CD4-positive, alpha-beta T cell (primary cell): ENCODE data around the gene LHX4. TPM values are rescaled to one million over a fixed set of nuclear protein-coding genes. Genes with fewer than 3 reads are reported as not detected.

ENCODE experiments used
- ATAC-seq: fragments of 200-7000 bp; cut with Tn5 transposase; one replicate; pipeline ENCODE4 v1.10.0; 2022; ENCODE audit warnings: mild to moderate bottlenecking; ENCODE audit not compliant: poor library complexity
- CTCF ChIA-PET: fragments of 350-600 bp; sonication (Branson Sonifier 250); formaldehyde crosslinking; loops from one replicate; lab custom pipeline; 2021; ENCODE audit warnings: antibody characterized with exemption, inconsistent platforms; lab: Charles Lee
- POLR2A ChIA-PET: fragments of 350-600 bp; sonication (Branson Sonifier 250); formaldehyde crosslinking; loops from one replicate; lab custom pipeline; 2021; ENCODE audit warnings: antibody characterized with exemption, inconsistent platforms; lab: Charles Lee
- DNase-seq, 14 experiments: peaks; one replicate each; pipeline ENCODE4 v3.0.0-alpha.2; 2013 to 2020; ENCODE audit warnings: mixed read lengths in 2 of 14
- H3K27ac ChIP-seq, 2 donors: one replicate each; pipeline versions ENCODE4 v1.5.1 to v1.7.0; 2013; ENCODE audit warnings: low read length in 2 of 2, low read depth in 1 of 2, mild to moderate bottlenecking in 1 of 2
- H3K27me3 ChIP-seq, 2 experiments: 1 replicate in 1 of 2; 2 replicates in 1 of 2; pipeline versions ENCODE4 v1.6.1 to v1.7.0; 2013; ENCODE audit warnings: low read length in 2 of 2, control low read depth in 1 of 2, mild to moderate bottlenecking in 1 of 2, moderate library complexity in 1 of 2; ENCODE audit not compliant: insufficient read depth in 2 of 2, control insufficient read depth in 1 of 2
- H3K36me3 ChIP-seq: one replicate; pipeline ENCODE4 v1.6.1; 2013; ENCODE audit warnings: low read length, control low read depth; ENCODE audit not compliant: insufficient read depth
- H3K4me1 ChIP-seq: one replicate; pipeline ENCODE4 v1.6.1; 2013; ENCODE audit warnings: low read length, control low read depth; ENCODE audit not compliant: insufficient read depth
- H3K4me3 ChIP-seq: one replicate; pipeline ENCODE4 v1.5.1; 2013; ENCODE audit warnings: mild to moderate bottlenecking, low read length, moderate library complexity
- H3K9me3 ChIP-seq, 2 experiments: 1 replicate in 1 of 2; 2 replicates in 1 of 2; pipeline versions ENCODE4 v1.6.1 to v1.7.0; 2013; ENCODE audit warnings: low read length in 2 of 2, mild to moderate bottlenecking in 2 of 2, control low read depth in 1 of 2, moderate library complexity in 1 of 2; ENCODE audit not compliant: control insufficient read depth in 1 of 2, insufficient read depth in 1 of 2
- H3K27ac Mint-ChIP-seq: one replicate; pipeline ENCODE4 v1.8.0; 2020; ENCODE audit warnings: mixed read lengths
- H3K27me3 Mint-ChIP-seq: one replicate; pipeline ENCODE4 v1.8.0; 2021; ENCODE audit warnings: mixed read lengths
- H3K36me3 Mint-ChIP-seq: one replicate; pipeline ENCODE4 v1.8.0; 2021; ENCODE audit warnings: low read depth, mixed read lengths
- H3K4me1 Mint-ChIP-seq: one replicate; pipeline ENCODE4 v1.8.0; 2021; ENCODE audit warnings: low read depth, mixed read lengths
- H3K4me3 Mint-ChIP-seq: one replicate; pipeline ENCODE4 v1.8.0; 2020; ENCODE audit warnings: mild to moderate bottlenecking, mixed read lengths
- H3K9me3 Mint-ChIP-seq: one replicate; pipeline ENCODE4 v1.8.0; 2020; ENCODE audit warnings: mixed read lengths
- CTCF ChIP-seq: fragments of 200-600 bp; IDR thresholded peaks from one replicate; pipeline ENCODE4 v1.8.0; 2022; ENCODE audit warnings: antibody characterized with exemption, mild to moderate bottlenecking
- intact Hi-C, 2 experiments: fragments of 100-400 bp; cut with DNase I in 1 of 2; cut with micrococcal nuclease in 1 of 2; formaldehyde crosslinking; loops; one replicate each; pipeline versions ENCODE4 v1.15.1 to v1.9.0; 2023 to 2025; cut with DNase I, micrococcal nuclease
- total RNA-seq, 174 experiments: library from RNA in 2 of 174; stranded (reverse) in 2 of 174; gene quantifications; one replicate each; pipeline ENCODE4 v1.2.3 and lab custom pipeline; 2021 to 2026

The LHX4 gene
- total RNA-seq, 2 experiments from 2014 or later = 0.03 TPM; not detected in 1

- H3K4me3 ChIP-seq = no peak overlapping the region
- H3K36me3 ChIP-seq = peaks cover 11% of the 10 kb centered on the region
- H3K4me3 Mint-ChIP-seq = no peak overlapping the region
- intact Hi-C loops = no loop called here
- H3K27me3 ChIP-seq = no peaks in the 10 kb centered on the region
- H3K27me3 Mint-ChIP-seq = no peaks in the 10 kb centered on the region
- no peaks in the 10 kb centered on the region for H3K4me1 Mint-ChIP-seq
- no peak for TF ChIP-seq CTCF
- H3K27ac Mint-ChIP-seq = no peak overlapping the region
- H3K9me3 Mint-ChIP-seq = no peaks in the 10 kb centered on the region
- no peak overlapping the region for H3K27ac ChIP-seq
- DNase-seq = no peak
- H3K36me3 Mint-ChIP-seq = peaks cover 26% of the 10 kb centered on the region
- no peak for ATAC-seq
- H3K4me1 ChIP-seq = no peaks in the 10 kb centered on the region
- ChIA-PET POLR2A (no interaction called here), CTCF (no interaction called here)
- H3K9me3 ChIP-seq = no peaks in the 10 kb centered on the region
Observed at GRCh38 chr1:180198196-180198595, 31.9 kb upstream of the LHX4 start.

DNA sequence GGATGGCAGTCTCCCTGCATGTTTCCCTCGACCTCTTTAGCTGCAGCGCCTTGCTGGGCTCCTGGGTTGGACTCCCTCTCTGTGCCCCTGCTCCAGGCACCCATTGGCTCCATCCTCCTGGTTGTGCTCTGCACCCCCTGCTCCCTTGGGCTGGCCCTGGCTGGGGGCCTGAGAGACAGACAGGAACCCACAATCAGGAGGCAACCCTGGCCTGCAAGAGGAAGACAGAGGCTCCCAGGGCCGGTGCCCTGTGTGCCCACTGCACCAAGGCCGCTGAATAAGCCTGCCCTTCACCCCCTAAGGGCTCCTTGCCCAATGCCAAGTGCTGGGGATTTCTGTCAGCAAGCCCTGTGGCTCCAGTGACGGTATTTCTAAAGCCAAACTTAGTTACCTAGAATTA, 31.5 kb upstream of the LHX4 start:
- Histone ChIP-seq H3K36me3 (peaks cover 11% of the 10 kb centered on the region), H3K27ac (no peak overlapping the region), H3K4me1 (no peaks in the 10 kb centered on the region), H3K9me3 (no peaks in the 10 kb centered on the region), H3K27me3 (no peaks in the 10 kb centered on the region), H3K4me3 (no peak overlapping the region)
- Mint-ChIP-seq H3K36me3 (peaks cover 24% of the 10 kb centered on the region), H3K27ac (no peak overlapping the region), H3K9me3 (no peaks in the 10 kb centered on the region), H3K4me3 (no peak overlapping the region), H3K27me3 (no peaks in the 10 kb centered on the region), H3K4me1 (no peaks in the 10 kb centered on the region)
- intact Hi-C loops = no loop called here
- no peak for ATAC-seq
- no peak for DNase-seq
- POLR2A ChIA-PET = no interaction called here
- TF ChIP-seq CTCF = no peak
- CTCF ChIA-PET = no interaction called here

DNA sequence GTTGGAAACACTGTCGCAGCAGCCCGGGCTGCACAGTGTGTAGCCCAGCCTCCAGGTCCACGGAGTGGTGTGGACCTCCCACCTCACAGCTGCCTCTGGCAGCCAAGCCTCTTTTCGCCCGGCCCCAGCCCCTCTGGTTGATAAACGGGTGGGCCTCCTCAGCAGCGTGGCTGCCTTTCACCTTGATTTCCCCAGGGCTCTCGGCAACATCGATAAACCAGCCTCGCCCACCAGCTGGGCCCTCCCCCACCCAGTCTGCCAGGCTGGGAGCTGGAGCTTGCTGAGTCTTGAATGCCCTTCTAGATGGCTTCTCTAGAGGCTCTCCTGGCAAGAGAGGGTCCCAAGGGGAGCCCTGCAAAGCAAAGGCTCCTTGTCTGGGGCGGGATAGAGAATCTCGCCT, 31.0 kb upstream of the LHX4 start:
- no peak for ATAC-seq
- no peak overlapping the region for H3K27ac ChIP-seq
- ChIA-PET CTCF (no interaction called here), POLR2A (no interaction called here)
- Mint-ChIP-seq H3K9me3 (no peaks in the 10 kb centered on the region), H3K4me3 (no peak overlapping the region), H3K27me3 (no peaks in the 10 kb centered on the region), H3K36me3 (peaks cover 24% of the 10 kb centered on the region), H3K27ac (no peak overlapping the region), H3K4me1 (no peaks in the 10 kb centered on the region)
- no peak for DNase-seq
- H3K27me3 ChIP-seq = no peaks in the 10 kb centered on the region
- H3K4me3 ChIP-seq = no peak overlapping the region
- no peaks in the 10 kb centered on the region for H3K4me1 ChIP-seq
- TF ChIP-seq CTCF = no peak
- intact Hi-C loops = no loop called here
- H3K9me3 ChIP-seq = no peaks in the 10 kb centered on the region
- peaks cover 8% of the 10 kb centered on the region for H3K36me3 ChIP-seq
